OCI-LY1 (cell line): ENCODE measurements around the gene PLLP.

Source experiments
- CTCF ChIP-seq: fragments of 200-600 bp; sonication (generic), shearing (Covaris generic); IDR thresholded peaks from 2 replicates; pipeline ENCODE4 v1.5.1; 2017; ENCODE audit warnings: mild to moderate bottlenecking, antibody characterized with exemption, low read length, moderate library complexity, mixed read lengths
- EZH2 ChIP-seq: fragments of 200-600 bp; sonication (generic), shearing (Covaris generic); IDR thresholded peaks from 2 replicates; pipeline ENCODE4 v1.8.0; 2017; ENCODE audit warnings: borderline replicate concordance, mixed run types, mild to moderate bottlenecking, antibody characterized with exemption, low read length, moderate library complexity, mixed read lengths

- TF ChIP-seq CTCF (no peak), EZH2 (no peak)
Observed at GRCh38 chr16:57216968-57217367, 67.5 kb downstream of the PLLP start.
